GM21528 (cell line): Measurements from ENCODE around the gene ARL5B.

Experiments
- ATAC-seq: cut with Tn5 transposase; IDR thresholded peaks from one replicate; pipeline ENCODE4 v1.9.1; 2021; ENCODE audit warnings: mild to moderate bottlenecking, moderate library complexity; ENCODE audit not compliant: unreplicated experiment, low FRiP score

The ARL5B gene

DNA sequence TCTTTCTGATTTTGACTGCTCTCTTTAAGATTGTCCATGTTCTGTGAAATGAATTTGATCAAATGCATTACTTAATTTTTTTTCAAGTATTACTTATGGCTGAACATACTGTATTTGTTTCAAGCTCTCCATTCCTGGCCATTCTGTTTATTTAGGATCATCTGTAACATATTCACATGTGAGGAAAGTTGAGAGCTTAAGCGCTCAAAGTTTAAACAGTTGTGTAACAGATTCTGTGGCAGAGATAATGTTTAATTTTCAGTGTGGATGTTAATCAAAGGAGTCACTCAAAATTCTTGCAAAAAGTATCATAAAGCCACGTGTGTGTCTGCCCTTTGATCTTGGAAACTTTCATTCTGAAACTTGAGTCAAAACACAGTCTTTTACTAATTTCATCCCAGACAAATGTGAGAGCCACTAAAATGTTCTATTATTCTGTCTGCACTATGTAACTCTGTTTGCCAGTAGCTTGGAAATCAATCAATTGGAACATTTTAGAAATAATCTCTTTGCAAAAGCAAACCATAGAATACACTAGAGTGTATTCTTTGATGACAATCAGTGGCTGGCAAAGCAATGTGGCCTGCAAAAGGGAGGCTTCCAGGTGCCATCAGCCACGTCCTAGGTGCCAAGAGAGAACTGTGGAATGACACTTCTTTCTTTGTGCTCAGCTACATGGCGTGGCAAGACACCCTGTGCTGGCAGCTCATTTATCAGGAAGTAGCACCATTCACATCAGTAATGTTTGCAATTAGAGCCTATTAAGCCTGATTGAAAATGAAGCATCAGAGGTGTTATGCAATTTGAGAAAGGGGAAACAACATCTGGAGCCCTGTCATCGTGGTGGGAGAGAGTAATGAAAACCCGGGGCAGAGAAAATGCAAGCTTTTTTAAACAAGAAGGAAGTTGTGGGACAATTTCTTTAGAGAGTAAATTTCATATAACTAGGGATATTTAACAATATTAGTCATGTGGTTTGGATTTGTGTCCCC, 40.9 kb downstream of the ARL5B start:
- no peak for ATAC-seq

DNA sequence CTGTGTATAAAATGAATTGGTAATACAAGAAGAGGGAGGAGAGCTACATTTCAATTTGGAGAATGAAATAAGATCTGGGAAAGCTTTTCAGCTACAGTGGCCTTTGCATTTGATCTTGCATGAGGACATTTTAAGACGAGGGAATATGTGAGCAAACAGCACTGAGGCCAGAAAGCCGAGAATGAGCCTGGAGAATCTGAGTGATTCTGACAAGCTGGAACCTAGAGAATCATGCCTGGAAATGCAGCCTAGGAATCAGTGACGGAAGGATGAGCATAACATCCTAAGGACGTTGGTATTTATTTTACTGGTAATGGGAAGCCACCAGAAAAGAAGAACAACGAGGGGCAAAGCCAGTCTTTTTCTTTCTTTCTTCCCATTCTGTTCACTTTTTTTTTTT, 44.3 kb downstream of the ARL5B start:
- ATAC-seq: no peak

DNA sequence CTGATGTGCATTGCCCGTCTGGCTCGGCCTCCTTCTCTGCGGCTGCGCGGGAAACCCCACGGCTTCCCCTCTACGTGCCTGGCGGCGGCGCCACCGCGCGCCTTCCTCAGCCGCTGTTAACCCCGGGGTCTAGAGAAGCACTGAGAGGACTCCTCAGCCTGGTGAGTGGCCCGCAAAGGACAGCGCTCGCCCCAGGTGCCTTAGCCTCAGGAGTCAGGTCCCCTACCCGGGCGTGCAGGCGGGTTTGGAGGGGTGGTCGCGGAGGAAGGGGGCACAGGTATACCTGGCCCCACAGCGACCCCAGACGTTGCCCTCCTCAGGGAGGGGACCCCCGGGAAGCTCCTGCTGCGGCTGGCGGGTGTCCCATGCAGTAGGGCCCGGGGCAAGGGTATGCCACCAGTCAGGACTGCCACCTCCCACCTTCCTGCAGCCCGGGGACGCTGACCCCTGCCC, 51.0 kb downstream of the ARL5B start:
- no peak for ATAC-seq

DNA sequence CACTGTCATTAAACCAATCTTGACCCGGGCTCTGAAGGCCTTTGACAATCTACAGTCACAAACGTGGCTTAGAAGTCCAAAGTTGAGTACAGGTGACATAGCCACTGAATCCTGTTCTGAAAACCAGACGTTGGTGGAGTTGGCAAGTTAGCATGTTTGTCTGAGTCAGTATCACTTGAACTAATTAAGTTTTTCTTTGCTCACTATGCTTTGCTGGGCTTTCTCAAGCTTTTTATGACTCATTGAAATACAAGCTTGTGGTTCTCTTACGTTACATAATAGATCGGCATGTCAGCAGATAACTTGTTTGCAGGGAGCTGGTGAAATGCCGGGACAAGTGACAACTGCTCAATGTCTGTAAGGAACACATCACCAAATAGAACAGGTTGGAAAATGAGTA, 53.8 kb downstream of the ARL5B start:
- ATAC-seq: no peak

DNA sequence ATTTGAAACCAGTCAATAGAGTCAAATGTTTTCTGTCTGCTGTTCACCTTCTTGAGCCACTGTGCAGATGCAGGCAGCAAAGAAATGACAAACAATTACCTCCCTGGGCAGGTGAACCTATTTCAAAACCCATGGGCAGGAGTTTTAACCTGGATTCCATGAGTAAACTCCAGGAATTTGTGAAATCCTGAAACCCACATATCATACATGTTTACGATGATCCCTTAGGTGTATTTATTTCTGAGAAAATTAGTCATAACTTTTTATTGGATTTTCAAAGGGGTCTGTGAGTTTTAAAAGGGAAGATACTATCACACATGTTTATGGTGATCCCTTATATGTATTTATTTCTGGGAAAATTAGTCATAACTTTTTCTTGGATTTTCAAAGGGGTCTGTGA, 59.8 kb downstream of the ARL5B start:
- no peak for ATAC-seq

DNA sequence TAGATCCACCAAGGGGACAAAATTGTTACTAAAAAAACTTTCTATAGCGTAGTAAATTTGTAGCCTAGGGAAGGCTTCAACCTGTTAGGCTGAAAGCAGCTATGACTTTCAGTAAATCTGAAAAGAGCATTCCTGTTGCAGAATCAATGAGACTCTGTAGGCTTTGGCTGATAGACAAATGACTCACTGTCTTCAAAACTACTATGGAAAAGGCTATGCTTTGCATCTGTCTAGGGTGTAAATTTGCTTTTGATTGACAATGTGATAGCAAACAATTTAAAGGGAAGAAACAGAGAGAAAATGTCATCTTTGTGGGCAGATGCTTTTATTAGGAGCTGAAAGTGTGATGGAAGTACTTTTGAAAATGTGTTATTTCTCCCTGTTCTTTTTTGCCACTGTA, 60.6 kb downstream of the ARL5B start:
- ATAC-seq: no peak

DNA sequence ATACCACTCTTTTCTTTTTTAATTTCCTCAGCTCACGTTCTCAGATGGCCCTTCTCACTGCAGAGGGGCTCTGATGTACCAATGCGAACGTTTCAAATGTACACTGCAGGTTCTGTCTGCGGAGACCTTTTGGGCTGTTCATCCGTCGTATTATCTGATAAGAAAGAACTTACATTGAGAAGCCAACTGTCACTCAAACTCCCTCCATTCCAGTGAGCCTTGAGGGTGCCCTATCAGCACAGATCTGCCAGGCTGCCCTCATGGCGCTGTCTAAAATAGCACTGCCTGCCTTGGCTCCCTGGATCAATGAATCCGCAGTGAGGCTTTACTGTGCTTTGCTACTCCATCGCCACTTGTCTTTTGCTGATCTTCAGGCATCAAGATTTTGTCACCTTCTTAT, 61.8 kb downstream of the ARL5B start:
- no peak for ATAC-seq

DNA sequence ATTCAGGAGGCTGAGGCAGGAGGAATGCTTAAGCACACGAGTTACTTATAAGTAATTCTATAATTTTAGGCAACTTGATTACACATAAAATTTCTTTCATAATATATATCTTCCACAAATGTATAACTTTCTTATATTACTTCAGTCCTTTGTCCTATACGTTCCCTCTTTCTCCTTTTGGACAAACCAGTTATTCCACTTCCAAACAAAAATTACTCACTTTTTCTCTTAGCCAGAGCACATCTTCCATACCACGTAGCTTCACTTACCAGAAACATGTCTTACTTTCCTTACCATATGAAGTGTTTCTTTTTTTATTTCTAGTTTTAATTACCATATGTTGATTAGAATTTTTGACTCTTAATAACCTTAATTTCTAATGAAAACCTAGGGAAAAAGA, 64.6 kb downstream of the ARL5B start:
- ATAC-seq: no peak
